ENCODE data around the gene SAP30BP. TPM values are rescaled to one million over a fixed set of nuclear protein-coding genes. Genes with fewer than 3 reads are reported as not detected.

The SAP30BP gene
- total RNA-seq, 2 donors from 2014 or later: 47.2 to 73.8 TPM

- no peaks in the 10 kb centered on the region for H3K9me3 ChIP-seq
- H3K4me3 ChIP-seq: no peak overlapping the region
- 95 to 96% methylated on average over 8 to 9 of the region's 9 CpGs for WGBS, 2 donors
- peaks cover 5 to 17% of the 10 kb centered on the region in 2 donors for H3K36me3 ChIP-seq (replicated peaks in 1 of 2; ENCODE audit: insufficient read depth in 1 of 2, low read depth in 2 of 2)
- no peak for TF ChIP-seq POLR2A (IDR thresholded peaks at IDR 0.05)
- TF ChIP-seq, protein P1, sequence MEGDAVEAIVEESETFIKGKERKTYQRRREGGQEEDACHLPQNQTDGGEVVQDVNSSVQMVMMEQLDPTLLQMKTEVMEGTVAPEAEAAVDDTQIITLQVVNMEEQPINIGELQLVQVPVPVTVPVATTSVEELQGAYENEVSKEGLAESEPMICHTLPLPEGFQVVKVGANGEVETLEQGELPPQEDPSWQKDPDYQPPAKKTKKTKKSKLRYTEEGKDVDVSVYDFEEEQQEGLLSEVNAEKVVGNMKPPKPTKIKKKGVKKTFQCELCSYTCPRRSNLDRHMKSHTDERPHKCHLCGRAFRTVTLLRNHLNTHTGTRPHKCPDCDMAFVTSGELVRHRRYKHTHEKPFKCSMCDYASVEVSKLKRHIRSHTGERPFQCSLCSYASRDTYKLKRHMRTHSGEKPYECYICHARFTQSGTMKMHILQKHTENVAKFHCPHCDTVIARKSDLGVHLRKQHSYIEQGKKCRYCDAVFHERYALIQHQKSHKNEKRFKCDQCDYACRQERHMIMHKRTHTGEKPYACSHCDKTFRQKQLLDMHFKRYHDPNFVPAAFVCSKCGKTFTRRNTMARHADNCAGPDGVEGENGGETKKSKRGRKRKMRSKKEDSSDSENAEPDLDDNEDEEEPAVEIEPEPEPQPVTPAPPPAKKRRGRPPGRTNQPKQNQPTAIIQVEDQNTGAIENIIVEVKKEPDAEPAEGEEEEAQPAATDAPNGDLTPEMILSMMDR (IDR thresholded peaks at IDR 0.05): no peak
- DNase-seq (no peak), ATAC-seq (no peak)
- intact Hi-C loops (cut with DNase I): no loop called here
- H3K27ac ChIP-seq: no peak overlapping the region
- H3K4me1 ChIP-seq: peaks cover 8% of the 10 kb centered on the region
- H3K27me3 ChIP-seq: no peaks in the 10 kb centered on the region
These were observed 4.6 kb upstream of the SAP30BP start for GRCh38 chr17:75662511-75662910.

GRCh38 chr17:75664099-75664549 lies 3.0 kb upstream of the SAP30BP start:
- H3K27me3 ChIP-seq: no peaks in the 10 kb centered on the region
- TF ChIP-seq POLR2A (IDR thresholded peaks at IDR 0.05): no peak
- TF ChIP-seq, protein P1 (IDR thresholded peaks at IDR 0.05): no peak
- ATAC-seq: no peak
- H3K36me3 ChIP-seq (replicated peaks in 1 of 2; ENCODE audit: insufficient read depth in 1 of 2, low read depth in 2 of 2): peaks cover 5 to 15% of the 10 kb centered on the region in 2 donors
- WGBS, 2 donors: 79 to 80% methylated on average over 3 of the region's 3 CpGs
- intact Hi-C loops (cut with DNase I): no loop called here
- H3K4me3 ChIP-seq: no peak overlapping the region
- peaks cover 19% of the 10 kb centered on the region for H3K4me1 ChIP-seq
- no peak for DNase-seq
- H3K27ac ChIP-seq: no peak overlapping the region
- no peaks in the 10 kb centered on the region for H3K9me3 ChIP-seq

DNA sequence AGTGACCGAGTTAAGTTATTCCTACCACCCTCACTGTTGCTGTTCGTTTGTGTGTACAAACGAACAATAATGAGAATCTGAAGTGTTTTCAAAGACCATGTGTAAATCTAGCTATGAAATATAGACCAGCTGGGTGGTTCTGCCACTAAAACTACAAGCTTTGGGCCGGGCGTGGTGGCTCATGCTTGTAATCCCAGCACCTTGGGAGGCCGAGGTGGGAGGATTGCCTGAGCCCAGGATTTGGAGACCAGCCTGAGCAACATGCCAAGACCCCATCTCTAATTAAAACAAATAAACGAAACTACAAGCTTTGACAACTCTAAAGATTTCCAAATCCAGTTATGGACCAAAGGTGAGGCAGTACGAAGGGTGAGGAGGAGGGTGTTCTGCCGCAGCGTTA lies 1.2 kb upstream of the SAP30BP start:
- no peaks in the 10 kb centered on the region for H3K9me3 ChIP-seq
- H3K27me3 ChIP-seq: no peaks in the 10 kb centered on the region
- H3K27ac ChIP-seq: no peak overlapping the region
- ATAC-seq (no peak), DNase-seq (no peak)
- intact Hi-C loops (cut with DNase I): no loop called here
- WGBS, 2 donors: 73 to 77% methylated on average over 10 of the region's 10 CpGs
- H3K4me3 ChIP-seq: no peak overlapping the region
- H3K4me1 ChIP-seq: peaks cover 22% of the 10 kb centered on the region
- H3K36me3 ChIP-seq (replicated peaks in 1 of 2; ENCODE audit: insufficient read depth in 1 of 2, low read depth in 2 of 2): peaks cover 5 to 24% of the 10 kb centered on the region in 2 donors
- no peak for TF ChIP-seq POLR2A (IDR thresholded peaks at IDR 0.05)
- TF ChIP-seq, protein P1 (IDR thresholded peaks at IDR 0.05): no peak

- DNase-seq (no peak), ATAC-seq (no peak)
- 0 to 5% methylated on average over 4 of the region's 4 CpGs for WGBS, 2 donors
- H3K27ac ChIP-seq: peak overlapping the region in 3 of 4 donors; percentile 55 to 88 (median 87)
- H3K4me1 ChIP-seq: peaks cover 26% of the 10 kb centered on the region
- peaks cover 0 to 18% of the 10 kb centered on the region in 2 donors for H3K36me3 ChIP-seq (replicated peaks in 1 of 2; ENCODE audit: insufficient read depth in 1 of 2, low read depth in 2 of 2)
- no peak for TF ChIP-seq POLR2A (IDR thresholded peaks at IDR 0.05)
- TF ChIP-seq, protein P1 (IDR thresholded peaks at IDR 0.05): no peak
- no peaks in the 10 kb centered on the region for H3K27me3 ChIP-seq
- H3K9me3 ChIP-seq: no peaks in the 10 kb centered on the region
- peak overlapping the region; percentile 64 to 97 for H3K4me3 ChIP-seq
- intact Hi-C loops (cut with DNase I): no loop called here
These were observed 687 bp downstream of the SAP30BP start for GRCh38 chr17:75667825-75668224.

DNA sequence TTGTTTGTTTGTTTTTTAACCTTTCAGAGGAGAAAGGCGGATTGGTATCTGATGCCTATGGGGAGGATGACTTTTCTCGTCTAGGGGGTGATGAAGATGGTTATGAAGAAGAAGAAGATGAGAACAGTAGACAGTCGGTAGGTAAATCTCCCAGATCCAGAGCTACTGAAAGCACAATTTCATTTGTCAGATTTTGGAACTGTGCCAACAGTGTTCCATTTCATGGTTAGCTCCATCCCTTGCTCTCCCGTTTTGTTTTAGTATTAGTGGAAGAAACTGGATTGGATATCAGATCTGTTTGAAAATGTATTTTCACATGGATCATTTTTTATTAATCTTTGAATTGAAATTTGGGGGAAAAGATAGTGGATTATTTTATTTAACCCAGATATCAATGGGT lies 1.4 kb downstream of the SAP30BP start:
- no peak for DNase-seq
- no peak for TF ChIP-seq POLR2A (IDR thresholded peaks at IDR 0.05)
- TF ChIP-seq, protein P1 (IDR thresholded peaks at IDR 0.05): no peak
- H3K4me3 ChIP-seq: no peak overlapping the region
- H3K27me3 ChIP-seq: no peaks in the 10 kb centered on the region
- H3K27ac ChIP-seq: no peak overlapping the region
- intact Hi-C loops (cut with DNase I): no loop called here
- ATAC-seq: no peak
- peaks cover 26% of the 10 kb centered on the region for H3K4me1 ChIP-seq
- WGBS, 2 donors: 56 to 62% methylated on average over 4 of the region's 4 CpGs
- H3K36me3 ChIP-seq (replicated peaks in 1 of 2; ENCODE audit: insufficient read depth in 1 of 2, low read depth in 2 of 2): peaks cover 6 to 23% of the 10 kb centered on the region in 2 donors
- no peaks in the 10 kb centered on the region for H3K9me3 ChIP-seq

All from body of pancreas (tissue), 4 donors.